ENCODE measurements around the gene MCRIP1. TPM values are rescaled to one million over a fixed set of nuclear protein-coding genes. Genes with fewer than 3 reads are reported as not detected.

The MCRIP1 gene
- total RNA-seq, 2 experiments from 2014 or later, result 55.1 to 56.5 TPM

DNA sequence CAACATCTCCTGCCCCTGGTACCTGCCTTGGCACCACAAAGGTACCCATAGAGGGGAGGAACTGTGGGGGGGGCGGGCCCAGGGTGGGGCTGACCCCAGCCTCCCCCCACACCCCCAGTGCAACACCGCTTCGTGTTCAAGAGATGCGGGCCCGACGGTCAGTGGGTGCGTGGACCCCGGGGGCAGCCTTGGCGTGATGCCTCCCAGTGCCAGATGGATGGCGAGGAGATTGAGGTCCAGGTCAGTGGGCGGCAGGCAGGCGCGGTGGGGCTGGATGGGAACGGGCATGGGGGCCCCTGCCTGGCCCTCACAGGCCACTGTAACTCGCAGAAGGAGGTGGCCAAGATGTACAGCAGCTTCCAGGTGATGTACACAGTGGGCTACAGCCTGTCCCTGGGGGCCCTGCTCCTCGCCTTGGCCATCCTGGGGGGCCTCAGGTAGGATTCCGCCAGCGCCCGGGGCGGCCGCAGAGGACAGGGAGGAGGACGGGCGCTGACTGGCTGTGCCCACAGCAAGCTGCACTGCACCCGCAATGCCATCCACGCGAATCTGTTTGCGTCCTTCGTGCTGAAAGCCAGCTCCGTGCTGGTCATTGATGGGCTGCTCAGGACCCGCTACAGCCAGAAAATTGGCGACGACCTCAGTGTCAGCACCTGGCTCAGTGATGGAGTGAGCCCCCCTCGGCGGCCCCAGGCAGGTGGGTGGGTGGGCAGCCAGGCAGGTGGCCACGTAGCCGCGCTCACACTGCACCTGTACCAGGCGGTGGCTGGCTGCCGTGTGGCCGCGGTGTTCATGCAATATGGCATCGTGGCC, 22.0 kb downstream of the MCRIP1 start:
- no peak overlapping the region for H3K27ac Mint-ChIP-seq
- CTCF ChIA-PET, result no interaction called here
- TF ChIP-seq, protein P1, sequence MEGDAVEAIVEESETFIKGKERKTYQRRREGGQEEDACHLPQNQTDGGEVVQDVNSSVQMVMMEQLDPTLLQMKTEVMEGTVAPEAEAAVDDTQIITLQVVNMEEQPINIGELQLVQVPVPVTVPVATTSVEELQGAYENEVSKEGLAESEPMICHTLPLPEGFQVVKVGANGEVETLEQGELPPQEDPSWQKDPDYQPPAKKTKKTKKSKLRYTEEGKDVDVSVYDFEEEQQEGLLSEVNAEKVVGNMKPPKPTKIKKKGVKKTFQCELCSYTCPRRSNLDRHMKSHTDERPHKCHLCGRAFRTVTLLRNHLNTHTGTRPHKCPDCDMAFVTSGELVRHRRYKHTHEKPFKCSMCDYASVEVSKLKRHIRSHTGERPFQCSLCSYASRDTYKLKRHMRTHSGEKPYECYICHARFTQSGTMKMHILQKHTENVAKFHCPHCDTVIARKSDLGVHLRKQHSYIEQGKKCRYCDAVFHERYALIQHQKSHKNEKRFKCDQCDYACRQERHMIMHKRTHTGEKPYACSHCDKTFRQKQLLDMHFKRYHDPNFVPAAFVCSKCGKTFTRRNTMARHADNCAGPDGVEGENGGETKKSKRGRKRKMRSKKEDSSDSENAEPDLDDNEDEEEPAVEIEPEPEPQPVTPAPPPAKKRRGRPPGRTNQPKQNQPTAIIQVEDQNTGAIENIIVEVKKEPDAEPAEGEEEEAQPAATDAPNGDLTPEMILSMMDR (IDR thresholded peaks at IDR 0.05), result no peak
- POLR2A ChIA-PET, result interaction anchor here (0.6 kb wide), 1 partner anchor 108 kb away, joined by 3 read pairs; the partner anchor contains the start of gene MRPL12
- H3K4me1 Mint-ChIP-seq (ENCODE audit: low read depth), result no peaks in the 10 kb centered on the region
- DNase-seq, result no peak
- H3K27me3 Mint-ChIP-seq, result peaks cover 11% of the 10 kb centered on the region
- no peaks in the 10 kb centered on the region for H3K36me3 Mint-ChIP-seq (ENCODE audit: low read depth)
- no peaks in the 10 kb centered on the region for H3K9me3 Mint-ChIP-seq
- no peak for ATAC-seq
- intact Hi-C loops (cut with micrococcal nuclease), result no loop called here
- no peak overlapping the region for H3K4me3 Mint-ChIP-seq

GRCh38 chr17:81810476-81810875, 22.6 kb downstream of the MCRIP1 start:
- H3K27ac Mint-ChIP-seq, result no peak overlapping the region
- CTCF ChIA-PET, result no interaction called here
- H3K4me1 Mint-ChIP-seq (ENCODE audit: low read depth), result no peaks in the 10 kb centered on the region
- DNase-seq (no peak), ATAC-seq (no peak)
- no peaks in the 10 kb centered on the region for H3K36me3 Mint-ChIP-seq (ENCODE audit: low read depth)
- TF ChIP-seq, protein P1 (IDR thresholded peaks at IDR 0.05), result no peak
- POLR2A ChIA-PET, result no interaction called here
- no peaks in the 10 kb centered on the region for H3K9me3 Mint-ChIP-seq
- intact Hi-C loops (cut with micrococcal nuclease), result no loop called here
- H3K27me3 Mint-ChIP-seq, result peaks cover 11% of the 10 kb centered on the region
- H3K4me3 Mint-ChIP-seq, result no peak overlapping the region

DNA sequence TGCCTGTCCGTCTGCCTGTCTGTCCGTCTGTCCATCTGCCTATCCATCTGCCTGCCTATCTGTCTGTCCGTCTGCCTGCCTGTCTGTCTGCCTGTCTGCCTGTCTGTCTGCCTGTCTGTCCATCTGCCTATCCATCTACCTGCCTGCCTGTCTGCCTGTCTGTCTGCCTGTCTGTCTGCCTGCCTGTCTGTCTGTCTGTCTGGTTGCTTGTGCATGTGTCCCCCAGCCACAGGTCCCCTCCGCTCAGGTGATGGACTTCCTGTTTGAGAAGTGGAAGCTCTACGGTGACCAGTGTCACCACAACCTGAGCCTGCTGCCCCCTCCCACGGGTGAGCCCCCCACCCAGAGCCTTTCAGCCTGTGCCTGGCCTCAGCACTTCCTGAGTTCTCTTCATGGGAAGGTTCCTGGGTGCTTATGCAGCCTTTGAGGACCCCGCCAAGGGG, 23.5 kb downstream of the MCRIP1 start:
- no peak overlapping the region for H3K27ac Mint-ChIP-seq
- H3K36me3 Mint-ChIP-seq (ENCODE audit: low read depth), result no peaks in the 10 kb centered on the region
- intact Hi-C loops (cut with micrococcal nuclease), result no loop called here
- POLR2A ChIA-PET, result no interaction called here
- CTCF ChIA-PET, result no interaction called here
- H3K4me3 Mint-ChIP-seq, result no peak overlapping the region
- TF ChIP-seq, protein P1 (IDR thresholded peaks at IDR 0.05), result no peak
- no peaks in the 10 kb centered on the region for H3K9me3 Mint-ChIP-seq
- H3K4me1 Mint-ChIP-seq (ENCODE audit: low read depth), result no peaks in the 10 kb centered on the region
- ATAC-seq (no peak), DNase-seq (no peak)
- H3K27me3 Mint-ChIP-seq, result peaks cover 15% of the 10 kb centered on the region

DNA sequence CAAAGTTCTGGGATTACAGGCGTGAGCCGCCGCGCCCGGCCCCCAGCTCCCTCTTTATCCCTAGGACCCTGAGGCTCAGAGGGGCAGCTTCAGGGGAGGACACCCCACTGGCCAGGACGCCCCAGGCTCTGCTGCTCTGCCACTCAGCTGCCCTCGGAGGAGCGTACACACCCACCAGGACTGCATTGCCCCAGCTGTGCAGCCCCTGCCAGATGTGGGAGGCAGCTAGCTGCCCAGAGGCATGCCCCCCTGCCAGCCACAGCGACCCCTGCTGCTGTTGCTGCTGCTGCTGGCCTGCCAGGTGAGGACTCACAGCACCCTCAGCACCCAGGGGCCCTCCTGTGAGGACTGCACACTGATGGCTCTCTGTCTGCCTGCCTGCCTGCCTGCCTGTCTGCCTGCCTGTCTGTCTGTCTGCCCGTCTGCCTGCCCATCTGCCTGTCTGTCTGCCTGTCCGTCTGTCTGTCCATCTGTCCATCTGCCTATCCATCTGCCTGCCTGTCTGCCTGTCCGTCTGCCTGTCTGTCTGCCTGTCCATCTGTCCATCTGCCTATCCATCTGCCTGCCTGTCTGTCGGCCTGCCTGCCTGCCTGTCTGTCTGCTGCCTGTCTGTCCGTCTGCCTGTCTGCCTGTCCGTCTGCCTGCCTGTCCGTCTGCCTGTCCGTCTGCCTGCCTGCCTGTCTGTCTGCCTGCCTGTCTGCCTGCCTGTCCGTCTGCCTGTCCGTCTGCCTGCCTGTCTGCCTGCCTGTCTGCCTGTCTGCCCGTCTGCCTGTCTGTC, 24.1 kb downstream of the MCRIP1 start:
- ChIA-PET POLR2A (interaction anchor here (1.4 kb wide), 1 partner anchor 13 kb away, joined by 4 read pairs; no protein-coding TSS in a partner anchor), CTCF (interaction anchor here (0.7 kb wide), 1 partner anchor 19 kb away, joined by 3 read pairs; no protein-coding TSS in a partner anchor)
- Mint-ChIP-seq H3K36me3 (ENCODE audit: low read depth) (no peaks in the 10 kb centered on the region), H3K4me3 (no peak overlapping the region), H3K27ac (no peak overlapping the region), H3K9me3 (no peaks in the 10 kb centered on the region), H3K27me3 (peaks cover 15% of the 10 kb centered on the region), H3K4me1 (ENCODE audit: low read depth) (no peaks in the 10 kb centered on the region)
- peak; percentile 50 for ATAC-seq
- intact Hi-C loops (cut with micrococcal nuclease), result no loop called here
- peak; percentile 41 for DNase-seq
- TF ChIP-seq, protein P1 (IDR thresholded peaks at IDR 0.05), result no peak

All from activated CD8-positive, alpha-beta T cell treated with anti-CD3 and anti-CD28 coated beads for 36 hours (primary cell).